Measurements from ENCODE around the gene ZNF174.

The ZNF174 gene

DNA sequence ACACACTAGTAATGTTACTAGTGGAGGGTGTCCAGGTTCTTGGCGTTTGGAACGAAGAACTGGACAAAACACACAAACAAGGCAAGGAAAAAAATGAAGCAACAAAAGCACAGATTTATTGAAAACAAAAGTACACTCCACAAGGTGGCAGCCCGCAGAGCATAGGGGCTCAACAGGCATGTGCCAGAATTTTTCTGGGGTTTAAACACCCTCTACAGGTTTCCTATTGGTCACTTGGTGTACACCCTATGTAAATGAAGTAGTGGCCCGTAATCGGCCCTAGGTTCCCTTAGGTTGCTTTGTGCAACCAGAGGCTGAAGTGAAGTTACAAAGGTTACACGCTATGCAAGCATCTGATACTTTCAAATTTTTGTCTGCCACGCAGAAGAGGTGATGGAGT, 37.2 kb upstream of the ZNF174 start:
- Mint-ChIP-seq H3K36me3 (ENCODE audit: low read depth) (no peaks in the 10 kb centered on the region), H3K4me3 (no peak overlapping the region), H3K9me3 (peaks cover 24% of the 10 kb centered on the region), H3K4me1 (no peaks in the 10 kb centered on the region), H3K27ac (no peak overlapping the region), H3K27me3 (ENCODE audit: low read depth) (peaks cover 4% of the 10 kb centered on the region)
- TF ChIP-seq, protein P1, sequence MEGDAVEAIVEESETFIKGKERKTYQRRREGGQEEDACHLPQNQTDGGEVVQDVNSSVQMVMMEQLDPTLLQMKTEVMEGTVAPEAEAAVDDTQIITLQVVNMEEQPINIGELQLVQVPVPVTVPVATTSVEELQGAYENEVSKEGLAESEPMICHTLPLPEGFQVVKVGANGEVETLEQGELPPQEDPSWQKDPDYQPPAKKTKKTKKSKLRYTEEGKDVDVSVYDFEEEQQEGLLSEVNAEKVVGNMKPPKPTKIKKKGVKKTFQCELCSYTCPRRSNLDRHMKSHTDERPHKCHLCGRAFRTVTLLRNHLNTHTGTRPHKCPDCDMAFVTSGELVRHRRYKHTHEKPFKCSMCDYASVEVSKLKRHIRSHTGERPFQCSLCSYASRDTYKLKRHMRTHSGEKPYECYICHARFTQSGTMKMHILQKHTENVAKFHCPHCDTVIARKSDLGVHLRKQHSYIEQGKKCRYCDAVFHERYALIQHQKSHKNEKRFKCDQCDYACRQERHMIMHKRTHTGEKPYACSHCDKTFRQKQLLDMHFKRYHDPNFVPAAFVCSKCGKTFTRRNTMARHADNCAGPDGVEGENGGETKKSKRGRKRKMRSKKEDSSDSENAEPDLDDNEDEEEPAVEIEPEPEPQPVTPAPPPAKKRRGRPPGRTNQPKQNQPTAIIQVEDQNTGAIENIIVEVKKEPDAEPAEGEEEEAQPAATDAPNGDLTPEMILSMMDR (IDR thresholded peaks at IDR 0.05; ENCODE audit: unreplicated experiment in 3 of 3): no peak

GRCh38 chr16:3364774-3365427, 36.1 kb upstream of the ZNF174 start:
- Mint-ChIP-seq H3K27ac (no peak overlapping the region), H3K9me3 (peaks cover 24% of the 10 kb centered on the region), H3K27me3 (ENCODE audit: low read depth) (peaks cover 4% of the 10 kb centered on the region), H3K36me3 (ENCODE audit: low read depth) (no peaks in the 10 kb centered on the region), H3K4me1 (no peaks in the 10 kb centered on the region), H3K4me3 (no peak overlapping the region)
- TF ChIP-seq, protein P1 (IDR thresholded peaks at IDR 0.05; ENCODE audit: unreplicated experiment in 3 of 3): no peak

DNA sequence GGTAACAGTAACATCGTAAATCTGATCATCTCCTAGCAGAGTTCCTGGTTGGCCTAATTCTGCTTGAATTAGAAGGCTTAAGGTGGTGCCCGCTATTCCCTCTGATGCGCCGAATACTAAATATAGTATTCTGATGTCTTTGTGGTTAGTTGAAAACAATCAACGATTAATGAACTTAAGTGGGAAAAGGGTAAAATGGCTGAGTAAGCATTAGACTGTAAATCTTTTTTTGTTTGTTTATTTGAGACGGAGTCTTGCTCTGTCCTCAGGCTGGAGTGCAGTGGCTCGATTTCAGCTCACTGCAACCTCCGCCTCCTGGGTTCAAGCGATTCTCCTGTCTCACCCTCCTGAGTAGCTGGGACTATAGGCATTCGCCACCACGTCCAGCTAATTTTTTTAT, 31.9 kb upstream of the ZNF174 start:
- no peak overlapping the region for H3K4me3 Mint-ChIP-seq
- no peak overlapping the region for H3K27ac Mint-ChIP-seq
- peaks cover 19% of the 10 kb centered on the region for H3K9me3 Mint-ChIP-seq
- H3K36me3 Mint-ChIP-seq (ENCODE audit: low read depth): no peaks in the 10 kb centered on the region
- H3K27me3 Mint-ChIP-seq (ENCODE audit: low read depth): no peaks in the 10 kb centered on the region
- TF ChIP-seq, protein P1 (IDR thresholded peaks at IDR 0.05; ENCODE audit: unreplicated experiment in 3 of 3): no peak
- H3K4me1 Mint-ChIP-seq: no peaks in the 10 kb centered on the region

GRCh38 chr16:3375680-3376079, 25.3 kb upstream of the ZNF174 start:
- TF ChIP-seq, protein P1 (IDR thresholded peaks at IDR 0.05; ENCODE audit: unreplicated experiment in 3 of 3): no peak

GRCh38 chr16:3377917-3378316, 23.1 kb upstream of the ZNF174 start:
- Mint-ChIP-seq H3K27ac (no peak overlapping the region), H3K27me3 (ENCODE audit: low read depth) (no peaks in the 10 kb centered on the region), H3K4me1 (no peaks in the 10 kb centered on the region), H3K4me3 (no peak overlapping the region), H3K9me3 (peaks cover 81% of the 10 kb centered on the region), H3K36me3 (ENCODE audit: low read depth) (peaks cover 52% of the 10 kb centered on the region)
- TF ChIP-seq, protein P1 (IDR thresholded peaks at IDR 0.05; ENCODE audit: unreplicated experiment in 3 of 3): no peak

More at GRCh38 chr16:3375680-3376079, 25.3 kb upstream of the ZNF174 start:
- no peaks in the 10 kb centered on the region for H3K4me1 Mint-ChIP-seq
- H3K27ac Mint-ChIP-seq: no peak overlapping the region
- H3K9me3 Mint-ChIP-seq: peaks cover 61% of the 10 kb centered on the region
- H3K36me3 Mint-ChIP-seq (ENCODE audit: low read depth): peaks cover 30% of the 10 kb centered on the region
- H3K27me3 Mint-ChIP-seq (ENCODE audit: low read depth): no peaks in the 10 kb centered on the region
- H3K4me3 Mint-ChIP-seq: no peak overlapping the region

GRCh38 chr16:3383045-3383448, 18.0 kb upstream of the ZNF174 start:
- Mint-ChIP-seq H3K27ac (no peak overlapping the region), H3K9me3 (peaks cover 84% of the 10 kb centered on the region), H3K27me3 (ENCODE audit: low read depth) (no peaks in the 10 kb centered on the region), H3K4me3 (no peak overlapping the region), H3K36me3 (ENCODE audit: low read depth) (peaks cover 91% of the 10 kb centered on the region), H3K4me1 (no peaks in the 10 kb centered on the region)
- TF ChIP-seq, protein P1 (IDR thresholded peaks at IDR 0.05; ENCODE audit: unreplicated experiment in 3 of 3): no peak
